IgD-negative memory B cell (primary cell): ENCODE measurements around the gene RHOT2. TPM values are rescaled to one million over a fixed set of nuclear protein-coding genes. Genes with fewer than 3 reads are reported as not detected.
"Not testable (repeated sequence)": the region's sequence is repeated elsewhere in the genome, so short reads cannot be mapped to it uniquely, and the experiment has no call there.

Source experiments
- H3K27ac Mint-ChIP-seq, 3 donors: one replicate each; pipeline ENCODE4 v1.8.0; 2020 to 2022; ENCODE audit warnings: mild to moderate bottlenecking in 3 of 3, mixed read lengths in 3 of 3, moderate library complexity in 1 of 3
- H3K27me3 Mint-ChIP-seq: one replicate; pipeline ENCODE4 v1.8.0; 2021; ENCODE audit warnings: mixed read lengths
- H3K36me3 Mint-ChIP-seq: one replicate; pipeline ENCODE4 v1.8.0; 2020; ENCODE audit warnings: mild to moderate bottlenecking, mixed read lengths
- H3K4me1 Mint-ChIP-seq, 3 donors: one replicate each; pipeline ENCODE4 v1.8.0; 2020 to 2022; ENCODE audit warnings: mixed read lengths in 3 of 3, mild to moderate bottlenecking in 1 of 3
- H3K4me3 Mint-ChIP-seq, 4 donors: one replicate each; pipeline ENCODE4 v1.8.0; 2020 to 2022; ENCODE audit warnings: mild to moderate bottlenecking in 4 of 4, mixed read lengths in 4 of 4, moderate library complexity in 3 of 4
- H3K9me3 Mint-ChIP-seq, 3 donors: one replicate each; pipeline ENCODE4 v1.8.0; 2020 to 2021; ENCODE audit warnings: mixed read lengths in 3 of 3, mild to moderate bottlenecking in 1 of 3
- polyA plus RNA-seq: library from polyadenylated mRNA; unstranded; fragments of 300-500 nt; fragmentation: Illumina TruSeq; gene quantifications from one replicate; pipeline ENCODE4 v1.2.3, GENCODE V29; 2021

RHOT2 gene
- polyA plus RNA-seq, 1 donor from 2014 or later = 42.7 TPM

DNA sequence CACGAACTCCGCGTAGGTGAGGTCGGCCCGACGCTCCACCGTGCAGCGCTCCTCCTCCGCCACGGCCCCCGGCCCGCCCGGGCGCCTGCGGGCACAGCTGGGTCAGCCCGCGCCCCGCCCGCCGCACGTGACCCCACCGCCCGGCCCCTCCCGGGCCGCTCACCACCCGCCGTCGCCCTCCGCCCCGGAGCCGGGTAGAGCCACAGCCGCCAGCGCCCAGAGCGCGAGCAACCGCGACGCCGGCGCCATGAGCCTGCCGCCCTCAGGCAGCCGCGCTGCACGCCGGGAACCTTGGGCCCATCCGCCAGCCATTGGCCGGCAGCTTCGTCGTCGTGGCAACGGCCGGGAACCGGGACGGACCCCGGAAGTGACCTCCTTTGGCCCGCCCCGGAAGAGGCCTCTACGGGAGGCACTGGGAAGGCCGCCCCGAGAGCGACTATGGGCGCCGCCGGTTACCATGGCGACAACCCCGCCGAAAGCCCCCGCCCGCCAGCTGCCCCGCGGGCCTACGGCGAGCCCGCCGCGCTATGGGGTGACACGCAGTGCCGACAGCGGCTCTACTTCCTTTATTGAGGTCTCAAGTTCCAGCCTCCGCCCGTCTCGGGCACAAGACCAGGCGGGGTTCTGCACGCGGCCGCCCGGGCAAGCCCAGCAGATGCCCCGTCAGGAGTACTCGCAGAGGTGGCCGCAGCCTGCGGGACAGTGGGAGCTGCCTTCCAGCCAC, 16.3 kb downstream of the RHOT2 start, which contains the start of gene JMJD8:
Gene JMJD8 (minus strand): TSS at position 264 of the 724 bp plus-strand sequence. CDS start 15 bp downstream, at position 249.
- H3K4me1 Mint-ChIP-seq = peaks cover 3 to 14% (median 6%) of the 10 kb centered on the region in 3 donors
- H3K27me3 Mint-ChIP-seq = no peaks in the 10 kb centered on the region
- H3K36me3 Mint-ChIP-seq = no peaks in the 10 kb centered on the region
- H3K27ac Mint-ChIP-seq = peak within 1 kb of the TSS; percentile 57 to 93 (median 90)
- H3K9me3 Mint-ChIP-seq = no peaks in the 10 kb centered on the region
- H3K4me3 Mint-ChIP-seq = peak within 1 kb of the TSS; percentile 81 to 90 (median 90)

DNA sequence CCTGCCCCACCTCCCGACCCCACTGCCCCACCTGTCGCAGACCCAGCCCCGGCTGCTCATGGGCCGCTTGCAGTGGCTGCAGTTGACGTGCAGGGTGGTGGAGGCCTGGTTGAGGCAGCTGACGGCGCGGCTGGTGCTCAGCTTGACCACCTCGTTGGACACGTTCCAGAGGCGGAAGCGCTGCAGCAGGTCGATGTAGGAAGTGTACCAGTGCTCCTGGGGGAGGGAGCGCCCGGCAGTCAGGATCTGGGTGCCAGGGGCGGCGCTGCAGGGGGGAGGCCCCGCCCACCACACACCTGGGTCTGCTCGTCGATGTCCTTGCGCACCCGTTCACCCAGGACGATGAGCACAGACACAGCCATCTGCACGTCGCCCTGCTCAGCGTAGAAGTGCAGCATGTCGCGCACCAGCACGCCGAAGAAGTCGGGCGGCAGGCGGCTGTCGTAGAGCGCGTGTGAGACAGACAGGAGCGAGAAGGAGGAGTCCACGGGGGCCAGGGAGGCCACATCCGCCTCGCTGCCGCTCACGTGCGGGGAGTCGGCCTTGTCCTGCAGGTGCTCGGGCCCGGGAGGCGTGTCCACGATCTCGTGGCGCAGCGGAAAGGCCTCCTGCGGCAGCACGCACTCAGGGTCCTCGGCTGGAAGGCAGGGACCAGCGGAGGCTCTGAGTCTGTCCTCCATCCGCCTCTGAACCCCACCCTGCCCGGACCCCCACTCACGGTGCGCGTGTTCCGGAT, 17.2 kb downstream of the RHOT2 start:
- H3K27me3 Mint-ChIP-seq = no peaks in the 10 kb centered on the region
- peaks cover 3 to 16% (median 6%) of the 10 kb centered on the region in 3 donors for H3K4me1 Mint-ChIP-seq
- H3K36me3 Mint-ChIP-seq = no peaks in the 10 kb centered on the region
- H3K27ac Mint-ChIP-seq = peak overlapping the region in 2 of 3 donors; percentile 39 to 93
- peak overlapping the region in 1 of 4 donors; percentile 59 for H3K4me3 Mint-ChIP-seq
- H3K9me3 Mint-ChIP-seq = no peaks in the 10 kb centered on the region

DNA sequence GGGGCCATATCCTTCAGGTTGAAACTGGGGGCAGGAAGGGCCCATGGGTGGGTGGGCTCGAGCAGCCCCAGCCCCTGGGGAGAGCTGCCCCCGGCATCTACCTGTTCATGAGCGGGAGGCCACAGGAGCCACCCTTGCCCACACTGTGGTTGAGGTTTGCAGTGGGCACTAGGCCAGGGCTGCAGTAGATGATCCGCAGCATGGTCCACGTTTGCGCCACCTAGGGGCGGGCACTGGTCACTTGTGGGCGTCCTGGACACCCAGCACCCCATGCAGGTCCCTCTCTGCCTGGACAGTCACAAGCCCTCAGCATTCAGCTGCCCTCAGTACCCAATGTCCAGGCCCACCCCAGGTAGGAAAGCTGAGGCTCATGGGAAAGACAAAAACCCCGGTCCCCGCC, 18.0 kb downstream of the RHOT2 start:
- H3K9me3 Mint-ChIP-seq = no peaks in the 10 kb centered on the region
- no peaks in the 10 kb centered on the region for H3K36me3 Mint-ChIP-seq
- peak overlapping the region in 2 of 4 donors; percentile 45 to 76 for H3K4me3 Mint-ChIP-seq
- H3K27me3 Mint-ChIP-seq = no peaks in the 10 kb centered on the region
- peak overlapping the region in 1 of 3 donors; percentile 39 for H3K27ac Mint-ChIP-seq
- H3K4me1 Mint-ChIP-seq = peaks cover 3 to 18% (median 7%) of the 10 kb centered on the region in 3 donors

DNA sequence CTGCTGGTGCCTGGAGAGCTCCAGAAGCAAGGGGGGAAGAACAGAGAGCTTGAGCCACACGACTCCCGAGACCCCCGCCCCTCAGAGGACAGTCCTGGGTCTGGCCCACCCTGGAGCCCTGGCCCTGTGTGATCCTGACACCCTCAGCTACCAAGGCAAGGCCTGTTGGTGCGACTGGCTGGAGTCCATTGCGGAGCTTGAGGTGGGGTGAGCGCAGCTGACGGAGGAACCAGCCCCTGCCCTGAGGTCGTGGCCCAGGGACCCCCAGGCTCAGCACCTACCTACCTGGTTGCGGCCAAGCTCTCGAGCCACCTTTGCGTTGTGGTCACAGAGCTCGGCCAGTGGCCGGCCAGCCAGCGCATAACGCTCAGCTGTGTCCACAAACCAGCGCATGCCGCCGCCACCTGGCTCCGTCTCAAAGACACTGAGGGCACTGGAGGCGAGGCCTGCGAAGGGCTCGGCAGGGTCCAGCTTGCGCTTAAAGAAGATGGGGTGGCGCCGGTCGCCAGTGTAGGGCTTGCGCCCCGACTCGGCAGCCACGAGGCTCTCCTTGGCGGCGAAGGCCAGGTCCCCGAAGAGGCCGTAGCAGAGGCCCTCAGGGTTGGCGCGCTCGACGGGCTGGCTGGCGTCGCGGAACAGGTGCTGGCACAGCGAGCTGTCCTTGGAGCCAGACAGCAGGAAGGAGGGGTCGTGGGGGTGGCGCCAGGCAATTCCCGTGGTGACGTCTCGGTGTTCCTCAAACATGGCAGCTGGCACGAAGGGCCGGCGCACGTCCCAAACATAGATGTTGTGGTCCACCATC, 18.7 kb downstream of the RHOT2 start:
- H3K4me3 Mint-ChIP-seq = no peak overlapping the region
- peaks cover 2 to 18% (median 5%) of the 10 kb centered on the region in 3 donors for H3K4me1 Mint-ChIP-seq
- no peaks in the 10 kb centered on the region for H3K27me3 Mint-ChIP-seq
- no peaks in the 10 kb centered on the region for H3K9me3 Mint-ChIP-seq
- no peaks in the 10 kb centered on the region for H3K36me3 Mint-ChIP-seq
- H3K27ac Mint-ChIP-seq = peak overlapping the region in 1 of 3 donors; percentile 76

DNA sequence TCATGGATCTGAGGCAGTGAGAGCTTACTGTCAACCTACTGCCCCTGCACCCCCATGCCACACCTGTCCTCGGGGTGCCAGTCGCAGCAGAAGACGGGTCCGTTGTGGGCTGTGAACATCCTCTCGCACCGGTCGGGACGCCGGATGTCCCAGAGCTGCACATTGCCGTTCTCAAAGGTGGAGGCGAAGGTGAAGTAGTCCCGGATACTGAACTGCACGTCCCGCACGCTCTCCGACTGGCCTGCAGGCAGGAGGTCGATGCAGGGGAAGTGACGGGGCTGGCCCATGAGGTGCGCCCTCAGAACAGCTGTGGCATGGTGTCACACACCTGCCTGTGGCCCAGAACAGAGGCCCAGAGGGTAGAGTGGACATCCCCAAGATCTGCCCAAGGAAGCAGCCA, 19.6 kb downstream of the RHOT2 start:
- Mint-ChIP-seq H3K4me1 (peaks cover 2 to 13% (median 10%) of the 10 kb centered on the region in 3 donors), H3K36me3 (no peaks in the 10 kb centered on the region), H3K27ac (peak overlapping the region in 1 of 3 donors; percentile 76), H3K27me3 (no peaks in the 10 kb centered on the region), H3K9me3 (no peaks in the 10 kb centered on the region), H3K4me3 (peak overlapping the region in 2 of 4 donors; percentile 17 to 69)

DNA sequence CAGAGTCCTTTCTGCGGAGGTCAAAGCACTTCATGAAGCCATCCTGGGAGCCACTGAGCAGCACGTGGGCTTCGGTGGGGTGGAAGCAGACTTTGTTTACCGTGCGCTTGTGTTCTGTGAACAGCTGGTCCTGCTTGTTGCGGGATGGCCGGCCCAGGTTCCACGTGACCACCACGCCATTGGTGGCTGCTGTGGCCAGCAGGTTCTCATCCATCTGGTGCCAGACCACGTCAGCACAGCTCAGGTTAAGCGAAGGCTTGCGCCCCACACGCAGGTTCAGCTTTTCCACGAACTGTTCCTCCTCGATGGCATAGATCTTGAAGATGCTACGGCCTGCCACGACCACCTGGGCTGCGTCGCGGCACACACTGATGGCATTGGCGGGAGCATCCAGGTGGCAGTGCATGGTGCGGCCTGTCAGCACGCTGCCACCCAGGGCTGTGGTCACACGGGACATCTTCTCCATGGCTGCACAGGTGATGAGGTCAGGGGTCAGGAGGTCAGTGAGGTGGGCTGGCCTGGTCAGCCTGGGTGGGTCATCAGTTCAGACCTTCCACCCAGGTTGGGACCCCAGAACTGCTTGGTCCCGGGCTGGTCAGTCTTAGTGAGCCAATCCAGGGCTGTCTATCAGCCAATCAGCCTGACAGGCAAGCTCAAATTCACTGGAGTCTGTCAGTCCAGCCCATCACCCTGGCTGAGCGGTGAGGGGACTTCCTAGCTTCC, 21.4 kb downstream of the RHOT2 start:
- peak overlapping the region in 1 of 3 donors; percentile 92 for H3K27ac Mint-ChIP-seq
- no peaks in the 10 kb centered on the region for H3K9me3 Mint-ChIP-seq
- H3K27me3 Mint-ChIP-seq = no peaks in the 10 kb centered on the region
- H3K4me3 Mint-ChIP-seq = peak overlapping the region; percentile 88 to 98 (median 94)
- peaks cover 4 to 12% (median 10%) of the 10 kb centered on the region in 3 donors for H3K4me1 Mint-ChIP-seq
- H3K36me3 Mint-ChIP-seq = no peaks in the 10 kb centered on the region

DNA sequence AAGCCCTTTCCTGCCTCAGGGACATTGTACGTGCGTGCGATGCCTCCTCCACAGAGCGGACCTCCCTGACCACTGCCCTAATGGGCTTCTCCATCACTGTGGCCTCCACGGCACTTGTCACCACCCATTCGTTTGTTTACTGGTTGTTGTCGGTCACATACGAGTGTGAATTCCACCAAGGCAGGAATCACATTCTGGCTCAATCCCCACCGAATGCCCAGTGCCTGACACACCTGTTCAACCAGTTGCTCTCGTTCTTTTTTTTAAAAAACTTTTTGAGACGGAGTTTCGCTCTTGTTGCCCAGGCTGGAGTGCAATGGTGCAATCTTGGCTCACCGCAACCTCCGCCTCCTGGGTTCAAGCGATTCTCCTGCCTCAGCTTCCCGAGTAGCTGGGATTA, 23.3 kb downstream of the RHOT2 start:
- peaks cover 6 to 16% (median 10%) of the 10 kb centered on the region in 3 donors for H3K4me1 Mint-ChIP-seq
- not testable (repeated sequence) for H3K27me3 Mint-ChIP-seq, H3K9me3 Mint-ChIP-seq, H3K36me3 Mint-ChIP-seq
- H3K4me3 Mint-ChIP-seq = peak overlapping the region in 3 of 4 donors; percentile 89 to 96 (median 92)
- peak overlapping the region in 2 of 3 donors; percentile 92 to 94 for H3K27ac Mint-ChIP-seq

DNA sequence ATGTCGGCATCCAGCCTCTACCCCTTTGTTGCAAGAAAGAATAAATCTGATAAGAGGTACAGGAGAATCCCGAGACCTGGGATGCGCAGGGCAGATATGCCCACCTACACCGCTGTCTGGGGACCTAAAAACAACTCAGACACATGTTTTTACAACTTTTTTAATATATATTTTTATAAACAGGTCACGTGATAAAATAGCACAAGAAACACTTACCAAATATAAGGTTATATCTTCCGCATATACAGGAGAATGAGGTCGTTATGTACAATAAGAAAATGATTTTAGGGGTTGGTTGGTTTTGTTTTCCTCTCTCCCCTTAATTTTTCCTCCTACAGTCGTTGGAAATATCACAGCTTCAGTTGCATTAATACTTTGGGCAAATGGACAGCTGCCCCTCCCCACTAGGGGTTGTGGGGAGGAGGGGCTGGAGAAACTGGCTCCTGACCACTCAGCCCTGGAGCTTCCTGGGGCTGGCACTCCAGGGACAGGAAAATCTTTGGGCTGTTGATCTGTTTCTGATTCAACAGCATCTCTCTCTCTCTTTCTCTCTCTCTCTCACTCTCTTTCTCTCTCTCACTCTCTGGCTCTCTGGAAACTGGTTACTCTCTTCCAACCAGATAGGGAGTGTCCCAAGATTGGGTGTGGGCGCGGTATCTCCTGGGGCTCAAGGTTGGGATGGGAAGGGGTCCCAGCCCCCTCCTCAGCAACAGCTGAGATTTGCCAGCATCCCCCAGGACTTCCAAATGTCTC, 24.6 kb downstream of the RHOT2 start:
- H3K4me3 Mint-ChIP-seq = peak overlapping the region; percentile 30 to 92 (median 76)
- H3K36me3 Mint-ChIP-seq = no peaks in the 10 kb centered on the region
- no peaks in the 10 kb centered on the region for H3K9me3 Mint-ChIP-seq
- H3K27me3 Mint-ChIP-seq = peaks cover 6% of the 10 kb centered on the region
- H3K4me1 Mint-ChIP-seq = peaks cover 8 to 16% (median 10%) of the 10 kb centered on the region in 3 donors
- H3K27ac Mint-ChIP-seq = peak overlapping the region in 1 of 3 donors; percentile 51

DNA sequence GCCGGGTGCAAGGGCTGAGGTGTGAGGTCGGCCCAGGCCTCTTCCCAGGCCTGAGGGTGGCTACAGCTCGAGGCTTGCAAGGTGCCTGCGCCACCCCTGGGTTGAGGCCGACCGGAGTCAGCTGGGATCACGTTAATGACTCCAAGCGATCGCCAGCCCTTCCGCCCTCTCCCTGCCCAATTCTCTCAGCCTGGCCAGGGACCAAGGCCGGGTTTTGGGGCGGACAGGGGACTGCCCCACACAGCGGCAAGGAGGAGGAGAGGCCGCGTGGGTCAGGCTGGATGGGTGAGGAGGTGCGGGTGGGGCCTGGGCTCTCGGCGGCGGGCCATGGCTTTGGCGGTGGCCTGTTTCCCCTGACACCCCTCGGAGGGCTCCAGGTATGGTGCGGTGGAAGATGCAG, 25.4 kb downstream of the RHOT2 start:
- H3K4me1 Mint-ChIP-seq = peaks cover 8 to 16% (median 10%) of the 10 kb centered on the region in 3 donors
- H3K36me3 Mint-ChIP-seq = no peaks in the 10 kb centered on the region
- H3K9me3 Mint-ChIP-seq = no peaks in the 10 kb centered on the region
- H3K4me3 Mint-ChIP-seq = peak overlapping the region in 2 of 4 donors; percentile 65 to 92
- peaks cover 6% of the 10 kb centered on the region for H3K27me3 Mint-ChIP-seq
- no peak overlapping the region for H3K27ac Mint-ChIP-seq

DNA sequence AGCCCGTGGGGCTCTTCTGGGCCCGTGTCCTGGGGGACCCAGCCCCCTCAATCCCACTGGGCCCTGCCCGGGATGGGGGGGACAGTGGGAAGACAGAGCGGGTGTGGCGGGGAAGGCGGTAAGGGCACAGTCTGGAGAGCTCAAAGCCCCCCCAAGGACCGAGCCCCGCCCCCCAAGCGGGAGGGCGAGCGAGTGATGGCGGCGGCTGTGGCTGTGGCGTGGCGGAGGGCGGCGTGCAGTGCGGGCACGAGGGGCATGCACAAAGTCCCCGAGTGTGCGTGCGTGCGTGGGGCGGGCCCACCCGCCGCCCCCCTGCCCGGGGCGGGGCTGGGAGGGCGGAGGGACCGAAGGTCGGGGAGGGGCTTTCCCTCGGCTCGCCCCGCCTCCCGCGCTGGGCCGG, 25.8 kb downstream of the RHOT2 start:
- H3K4me3 Mint-ChIP-seq = peak overlapping the region in 2 of 4 donors; percentile 25 to 65
- H3K36me3 Mint-ChIP-seq = no peaks in the 10 kb centered on the region
- H3K4me1 Mint-ChIP-seq = peaks cover 8 to 16% (median 10%) of the 10 kb centered on the region in 3 donors
- peaks cover 6% of the 10 kb centered on the region for H3K27me3 Mint-ChIP-seq
- H3K27ac Mint-ChIP-seq = no peak overlapping the region
- no peaks in the 10 kb centered on the region for H3K9me3 Mint-ChIP-seq

DNA sequence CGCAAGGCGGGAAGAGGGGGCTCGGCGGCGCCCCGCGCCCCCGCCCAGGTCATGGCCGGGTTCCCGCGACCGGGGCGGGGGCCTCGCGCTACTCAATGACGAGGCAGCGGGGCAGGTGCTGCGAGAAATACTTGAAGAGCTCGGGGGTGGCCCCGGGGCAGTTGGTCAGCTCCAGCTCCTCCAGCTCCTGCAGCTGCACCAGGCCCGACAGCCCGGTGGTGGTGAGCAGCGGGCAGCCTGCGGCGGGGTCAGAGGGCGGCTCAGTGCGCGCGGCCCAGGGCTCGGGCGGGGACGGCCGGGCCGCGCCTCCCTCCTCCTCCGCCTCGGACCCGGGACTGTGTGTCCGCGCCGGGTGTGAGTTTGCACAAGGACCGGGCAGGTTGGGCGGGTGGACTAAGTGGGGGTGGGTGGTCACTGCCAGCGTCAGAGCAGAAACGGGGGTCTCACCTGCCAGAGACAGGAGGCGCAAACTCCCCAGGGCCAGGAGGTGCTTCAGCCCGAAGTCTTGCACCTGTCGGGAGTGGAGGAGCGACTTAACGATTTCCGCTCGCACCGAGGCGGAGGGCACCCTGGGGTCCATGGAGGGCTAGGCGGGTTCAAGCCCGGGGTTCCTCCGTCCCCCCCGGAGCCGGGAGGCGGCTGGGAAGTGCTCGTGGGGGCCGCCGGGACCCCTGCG, 26.4 kb downstream of the RHOT2 start:
- Mint-ChIP-seq H3K36me3 (no peaks in the 10 kb centered on the region), H3K27me3 (peaks cover 9% of the 10 kb centered on the region), H3K27ac (peak overlapping the region in 1 of 3 donors; percentile 71), H3K4me3 (peak overlapping the region; percentile 50 to 89 (median 76)), H3K9me3 (no peaks in the 10 kb centered on the region), H3K4me1 (peaks cover 8 to 13% (median 10%) of the 10 kb centered on the region in 3 donors)

DNA sequence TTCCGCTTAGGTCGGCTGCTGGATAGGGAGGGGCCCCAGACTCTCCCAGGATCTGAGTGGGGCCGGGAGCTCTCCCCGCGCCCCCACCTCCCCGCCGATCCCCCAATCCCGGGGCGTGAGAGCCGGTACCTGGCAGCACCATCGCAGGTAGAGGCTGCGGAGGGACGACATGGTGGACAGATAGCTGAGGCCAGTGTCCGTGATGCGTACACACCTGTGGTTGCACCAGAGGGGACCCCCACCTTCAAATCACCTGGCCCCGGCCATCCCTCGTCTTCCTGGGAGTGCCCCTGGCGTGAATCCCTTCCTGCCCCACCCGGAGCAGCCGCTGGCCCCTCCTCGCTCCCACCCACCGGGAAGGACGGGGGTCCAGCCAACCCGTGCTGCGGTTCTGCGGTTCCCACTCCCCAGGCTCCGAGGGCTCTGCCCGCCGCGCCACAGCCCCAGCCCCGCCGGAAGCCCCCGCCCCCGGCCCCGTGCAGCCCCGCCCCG, 27.0 kb downstream of the RHOT2 start:
- peaks cover 9% of the 10 kb centered on the region for H3K27me3 Mint-ChIP-seq
- peak overlapping the region in 1 of 3 donors; percentile 71 for H3K27ac Mint-ChIP-seq
- no peaks in the 10 kb centered on the region for H3K9me3 Mint-ChIP-seq
- H3K4me1 Mint-ChIP-seq = peaks cover 8 to 12% (median 10%) of the 10 kb centered on the region in 3 donors
- H3K36me3 Mint-ChIP-seq = no peaks in the 10 kb centered on the region
- H3K4me3 Mint-ChIP-seq = peak overlapping the region in 2 of 4 donors; percentile 17 to 76
